ENCODE data around the gene MYL7. TPM values are rescaled to one million over a fixed set of nuclear protein-coding genes. Genes with fewer than 3 reads are reported as not detected.
A peak's percentile ranks its signal among the peaks of the same experiment; 100 is the strongest.

Gene MYL7
- total RNA-seq, 8 experiments from 2014 or later = 0.46 to 1.0 (median 0.95) TPM; not detected in 5

DNA sequence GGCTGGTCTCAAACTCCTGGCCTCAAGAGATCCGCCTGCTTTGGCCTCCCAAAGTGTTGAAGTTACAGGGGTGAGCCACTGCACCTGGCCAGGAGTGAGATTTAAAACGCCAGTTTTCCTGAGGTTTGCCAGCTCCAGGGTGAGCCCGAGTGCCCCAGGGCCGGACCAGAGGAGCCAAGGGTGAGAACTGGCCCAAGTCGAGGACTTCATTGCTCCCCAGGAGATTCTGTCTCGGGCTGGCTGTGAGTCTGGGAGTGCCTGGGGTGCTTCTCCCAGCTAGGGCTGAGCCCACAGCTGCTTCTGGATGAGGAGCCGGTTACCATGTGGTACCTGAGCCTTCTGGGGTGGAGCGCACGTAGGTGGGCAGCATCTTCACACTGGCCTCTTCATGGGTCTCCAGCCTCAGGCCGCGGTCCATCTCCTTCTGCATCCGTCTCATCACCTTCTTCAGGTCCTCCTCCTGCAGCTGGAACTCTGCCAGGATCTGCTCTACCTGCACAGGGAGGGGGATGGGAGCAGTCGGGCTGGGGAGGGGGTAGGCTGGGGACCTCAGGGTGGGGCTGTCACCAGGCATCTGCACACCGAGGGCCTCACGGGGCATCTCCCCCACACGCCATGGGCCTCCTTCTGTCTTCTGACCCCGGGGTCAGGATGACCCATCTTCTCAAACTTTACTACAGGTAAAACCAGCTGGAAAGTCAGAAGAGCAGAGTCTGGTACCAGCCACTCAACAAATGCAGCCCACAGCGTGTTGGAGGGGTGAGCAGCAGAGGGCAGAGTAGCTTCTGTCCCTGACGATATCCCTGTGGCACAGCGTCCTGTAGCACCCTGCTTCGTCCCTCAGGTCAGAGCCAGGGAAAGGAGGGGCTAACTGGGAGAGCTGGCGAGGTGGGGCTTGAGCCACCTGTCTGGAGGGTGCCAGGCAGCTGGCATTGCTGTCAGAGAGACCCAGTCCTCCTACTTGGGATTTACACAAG is 12.1 kb upstream of the MYL7 start:
- no peak for ATAC-seq (replicated peaks in 6 of 8)

DNA sequence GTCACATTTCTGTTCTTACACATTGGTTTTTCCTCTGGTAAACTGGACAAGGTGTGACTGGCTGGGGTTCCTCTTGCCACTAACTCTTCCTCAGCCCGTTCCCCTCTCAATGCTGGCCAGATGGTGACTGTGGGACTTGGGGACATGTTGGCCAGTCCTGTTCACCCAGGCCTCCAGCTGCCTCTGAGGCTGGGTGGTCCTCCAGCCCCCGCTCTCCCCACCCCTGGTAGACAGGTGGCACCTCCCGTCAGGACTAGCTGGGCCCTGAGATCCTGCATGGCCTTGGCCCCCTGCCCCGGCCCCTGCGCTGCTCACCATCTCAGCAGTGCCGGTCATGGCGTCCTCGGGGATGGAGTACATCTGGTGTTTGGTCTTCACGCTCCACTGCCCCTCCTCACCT is 10.8 kb upstream of the MYL7 start:
- Histone ChIP-seq H3K4me1 (replicated peaks in 1 of 2) (peaks cover 8 to 13% of the 10 kb centered on the region in 2 donors), H3K4me3 (no peak overlapping the region), H3K27ac (no peak overlapping the region)
- ATAC-seq (replicated peaks in 6 of 8) = no peak
- in situ Hi-C loops (cut with MboI; ENCODE audit: low pct_unique_long_range_greater_than_20kb in 2 of 9, low sequenced_read_pairs in 9 of 9, unreplicated experiment in 9 of 9) = no loop called here
- WGBS, 10 experiments = 60 to 90% (median 85%) methylated on average over 1 to 4 of the region's 9 CpGs; no CpG with 5 or more reads in 6 of the 10 experiments

More for the DNA sequence above, 12.1 kb upstream of the MYL7 start:
- no peak overlapping the region for H3K27ac ChIP-seq
- no peak overlapping the region for H3K4me3 ChIP-seq
- in situ Hi-C loops (cut with MboI; ENCODE audit: low pct_unique_long_range_greater_than_20kb in 2 of 9, low sequenced_read_pairs in 9 of 9, unreplicated experiment in 9 of 9) = no loop called here
- H3K4me1 ChIP-seq (replicated peaks in 1 of 2) = peaks cover 0 to under 1% of the 10 kb centered on the region in 2 donors
- 60 to 100% (median 86%) methylated on average over 1 to 12 of the region's 22 CpGs; no CpG with 5 or more reads in 5 of the 10 experiments for WGBS, 10 experiments

DNA sequence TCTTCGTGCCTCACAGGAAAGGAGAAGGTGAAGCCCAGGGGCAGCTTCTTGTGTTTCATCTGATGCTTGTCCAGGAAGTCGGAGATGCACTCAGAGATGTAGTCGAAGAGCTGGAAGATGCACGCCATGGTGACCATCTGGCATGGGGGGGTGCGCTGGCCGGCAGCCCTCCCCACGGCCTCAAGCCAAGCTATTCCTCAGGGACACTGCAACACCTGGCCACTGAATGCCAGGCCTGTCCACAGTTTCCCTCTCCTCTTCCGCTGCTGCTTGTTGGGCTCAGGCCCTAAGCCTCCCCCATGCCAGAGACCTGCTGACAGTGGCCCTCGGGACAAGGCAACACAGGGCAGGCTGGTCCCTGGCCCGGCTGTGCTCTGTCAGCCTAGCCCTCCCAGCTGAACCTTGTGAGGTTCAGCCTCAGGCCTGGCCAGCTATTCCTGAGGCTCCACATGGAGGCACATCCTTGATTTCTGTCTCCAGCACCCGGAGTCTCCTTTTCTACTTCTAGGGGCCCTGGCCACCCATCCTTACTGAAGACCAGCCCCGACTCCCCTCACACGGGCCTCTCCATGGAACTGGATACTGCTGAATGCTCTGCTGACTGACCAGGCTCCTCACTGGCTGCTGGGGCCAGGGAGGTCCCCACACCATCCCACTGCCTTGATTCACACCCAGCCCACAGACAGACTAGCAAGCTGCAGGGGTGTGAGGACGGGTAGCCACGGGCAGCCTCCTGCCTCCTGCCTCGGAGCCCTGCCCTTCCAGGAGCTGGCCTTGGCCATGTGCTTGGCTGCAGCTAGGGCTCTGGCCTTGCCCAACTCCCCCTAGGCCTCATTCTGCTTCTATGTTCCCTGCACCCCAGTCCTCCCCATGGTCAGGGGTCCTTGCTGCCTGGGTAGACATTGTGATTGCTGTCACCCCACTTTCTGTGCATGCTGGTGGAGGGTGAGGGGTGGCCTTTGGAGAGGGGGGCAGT is 10.1 kb upstream of the MYL7 start:
- Histone ChIP-seq H3K27ac (peak overlapping the region in 1 of 2 donors; percentile 35), H3K4me1 (replicated peaks in 1 of 2) (peaks cover 15 to 20% of the 10 kb centered on the region in 2 donors), H3K4me3 (no peak overlapping the region)
- no peak for ATAC-seq (replicated peaks in 6 of 8)
- 40 to 94% (median 82%) methylated on average over 1 to 6 of the region's 16 CpGs; no CpG with 5 or more reads in 4 of the 10 experiments for WGBS, 10 experiments
- in situ Hi-C loops (cut with MboI; ENCODE audit: low pct_unique_long_range_greater_than_20kb in 2 of 9, low sequenced_read_pairs in 9 of 9, unreplicated experiment in 9 of 9) = no loop called here

DNA sequence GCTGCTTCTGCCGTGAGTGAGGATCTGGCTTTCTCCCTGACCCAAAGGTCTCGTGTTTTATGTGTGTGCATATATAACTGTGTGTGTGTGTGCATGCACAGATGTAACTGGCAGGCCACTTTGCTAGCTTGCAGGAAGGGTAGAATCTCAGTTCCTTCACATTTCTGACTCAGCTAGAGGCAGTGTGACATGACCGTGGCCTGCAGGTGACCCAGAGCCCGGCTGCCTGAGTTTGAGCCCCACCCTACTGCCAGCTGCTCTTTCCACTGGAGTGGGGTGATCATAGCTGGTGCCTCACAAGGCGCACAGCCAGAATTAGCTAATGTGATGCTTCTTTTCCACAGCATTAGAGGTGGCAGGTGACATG is 9.3 kb upstream of the MYL7 start:
- ATAC-seq (replicated peaks in 6 of 8) = peak in 7 of 8 experiments; percentile 12 to 70 (median 32)
- H3K4me3 ChIP-seq = no peak overlapping the region
- peaks cover 21% of the 10 kb centered on the region in 2 donors for H3K4me1 ChIP-seq (replicated peaks in 1 of 2)
- in situ Hi-C loops (cut with MboI; ENCODE audit: low pct_unique_long_range_greater_than_20kb in 2 of 9, low sequenced_read_pairs in 9 of 9, unreplicated experiment in 9 of 9) = no loop called here
- 80 to 100% methylated on average over 2 of the region's 5 CpGs; no CpG with 5 or more reads in 8 of the 10 experiments for WGBS, 10 experiments
- peak overlapping the region in 1 of 2 donors; percentile 35 for H3K27ac ChIP-seq

DNA sequence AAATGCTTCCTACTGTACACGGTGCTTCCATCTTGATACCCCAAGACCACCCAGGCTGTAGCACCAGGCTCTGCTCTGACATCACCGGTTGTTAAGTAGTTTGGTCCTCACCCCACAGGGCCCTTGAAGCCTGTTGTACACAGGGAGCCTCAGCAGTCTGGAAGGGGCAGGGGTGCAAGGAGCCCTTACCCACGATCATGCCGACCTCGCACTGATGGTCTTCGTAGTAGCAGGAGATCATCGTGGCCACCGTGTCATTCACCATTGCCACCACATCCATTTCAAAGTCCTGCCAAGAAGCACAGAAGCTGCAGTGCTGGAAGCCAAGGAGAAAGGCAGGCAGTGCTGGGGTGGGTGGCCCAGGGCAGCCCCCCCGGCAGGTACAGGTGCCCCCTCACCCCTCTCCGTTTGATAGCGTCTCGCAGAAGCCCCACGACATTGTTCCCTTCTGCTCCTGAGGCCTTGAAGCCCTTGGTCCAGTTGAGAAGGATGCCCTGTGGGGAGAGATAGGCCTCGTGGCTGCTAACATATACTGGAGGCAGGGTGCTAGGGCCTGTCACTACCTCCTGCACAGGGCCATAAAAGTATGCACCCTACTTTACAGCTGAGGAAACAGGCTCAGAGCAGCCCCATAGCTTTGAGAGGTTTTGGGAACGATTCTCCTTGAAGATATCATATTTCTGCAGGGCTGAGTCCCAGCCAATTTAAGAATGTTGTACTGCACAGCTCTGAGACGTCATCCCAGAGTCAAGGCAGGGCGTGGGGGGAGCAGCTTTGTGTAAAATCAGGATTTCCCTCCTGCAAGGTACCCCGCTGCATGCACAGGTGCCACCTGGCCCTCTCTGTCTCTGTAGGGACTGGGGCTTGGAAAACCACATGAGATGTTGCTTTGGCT is 8.7 kb upstream of the MYL7 start:
- in situ Hi-C loops (cut with MboI; ENCODE audit: low pct_unique_long_range_greater_than_20kb in 2 of 9, low sequenced_read_pairs in 9 of 9, unreplicated experiment in 9 of 9) = no loop called here
- Histone ChIP-seq H3K27ac (peak overlapping the region in 1 of 2 donors; percentile 12), H3K4me1 (replicated peaks in 1 of 2) (peaks cover 26 to 27% of the 10 kb centered on the region in 2 donors), H3K4me3 (no peak overlapping the region)
- ATAC-seq (replicated peaks in 6 of 8) = peak in 3 of 8 experiments; percentile 5 to 48 (median 14)
- 70 to 100% (median 85%) methylated on average over 1 to 10 of the region's 18 CpGs; no CpG with 5 or more reads in 4 of the 10 experiments for WGBS, 10 experiments

DNA sequence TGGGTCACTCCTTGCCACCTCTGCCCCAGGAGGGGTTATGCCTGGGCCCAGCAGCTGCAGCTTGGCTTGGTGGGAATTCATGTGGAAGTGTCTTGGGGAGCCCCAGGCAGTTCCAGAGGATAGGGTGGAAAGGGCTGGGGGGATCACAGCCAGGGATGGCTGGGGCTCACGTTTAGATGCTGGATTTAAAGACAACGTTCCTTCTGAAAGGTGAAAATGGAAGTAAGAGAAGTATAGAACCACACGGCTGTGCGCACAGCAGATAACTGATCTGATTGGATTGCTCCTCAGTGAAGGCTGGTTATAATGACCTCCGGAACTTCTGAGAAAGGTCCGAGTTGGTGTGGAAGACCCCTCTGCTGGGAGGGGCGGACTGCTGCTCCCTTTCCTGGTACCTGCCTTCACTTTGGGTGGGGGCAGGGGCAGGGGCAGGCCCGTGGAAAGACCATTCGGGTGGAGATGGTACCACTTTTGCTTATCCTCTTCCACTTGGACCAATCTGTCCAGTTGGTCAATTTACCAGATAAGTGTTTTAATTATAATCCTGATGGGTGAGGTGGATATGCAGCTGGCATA is 7.9 kb upstream of the MYL7 start:
- H3K4me1 ChIP-seq (replicated peaks in 1 of 2) = peaks cover 26 to 27% of the 10 kb centered on the region in 2 donors
- H3K27ac ChIP-seq = no peak overlapping the region
- WGBS, 10 experiments = 75 to 81% methylated on average over 2 to 6 of the region's 9 CpGs; no CpG with 5 or more reads in 8 of the 10 experiments
- ATAC-seq (replicated peaks in 6 of 8) = no peak
- H3K4me3 ChIP-seq = no peak overlapping the region
- in situ Hi-C loops (cut with MboI; ENCODE audit: low pct_unique_long_range_greater_than_20kb in 2 of 9, low sequenced_read_pairs in 9 of 9, unreplicated experiment in 9 of 9) = no loop called here

DNA sequence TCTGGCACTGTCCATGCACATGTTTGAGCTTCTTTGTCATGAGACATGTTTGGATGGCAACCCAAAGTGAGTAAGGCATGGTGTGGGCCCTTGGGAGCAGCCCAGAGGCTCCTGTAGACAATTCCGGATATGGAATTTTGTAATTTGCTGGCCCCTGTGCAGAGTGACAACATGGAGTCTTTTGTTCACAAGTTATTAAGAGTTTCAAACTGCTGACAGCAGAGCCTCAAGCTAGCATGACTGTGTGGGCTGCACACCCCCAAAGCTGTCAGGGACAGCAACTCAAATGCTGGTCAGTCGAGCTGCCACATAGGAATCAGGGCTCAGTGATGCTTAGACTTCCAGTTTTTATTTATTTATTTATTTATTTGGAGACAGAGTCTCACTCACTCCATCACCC is 7.0 kb upstream of the MYL7 start:
- Histone ChIP-seq H3K4me1 (replicated peaks in 1 of 2) (peaks cover 26 to 27% of the 10 kb centered on the region in 2 donors), H3K27ac (peak overlapping the region in 1 of 2 donors; percentile 73), H3K4me3 (no peak overlapping the region)
- in situ Hi-C loops (cut with MboI; ENCODE audit: low pct_unique_long_range_greater_than_20kb in 2 of 9, low sequenced_read_pairs in 9 of 9, unreplicated experiment in 9 of 9) = no loop called here
- ATAC-seq (replicated peaks in 6 of 8) = no peak
- 20 to 100% (median 72%) methylated on average over 1 to 2 of the region's 2 CpGs; no CpG with 5 or more reads in 4 of the 10 experiments for WGBS, 10 experiments

DNA sequence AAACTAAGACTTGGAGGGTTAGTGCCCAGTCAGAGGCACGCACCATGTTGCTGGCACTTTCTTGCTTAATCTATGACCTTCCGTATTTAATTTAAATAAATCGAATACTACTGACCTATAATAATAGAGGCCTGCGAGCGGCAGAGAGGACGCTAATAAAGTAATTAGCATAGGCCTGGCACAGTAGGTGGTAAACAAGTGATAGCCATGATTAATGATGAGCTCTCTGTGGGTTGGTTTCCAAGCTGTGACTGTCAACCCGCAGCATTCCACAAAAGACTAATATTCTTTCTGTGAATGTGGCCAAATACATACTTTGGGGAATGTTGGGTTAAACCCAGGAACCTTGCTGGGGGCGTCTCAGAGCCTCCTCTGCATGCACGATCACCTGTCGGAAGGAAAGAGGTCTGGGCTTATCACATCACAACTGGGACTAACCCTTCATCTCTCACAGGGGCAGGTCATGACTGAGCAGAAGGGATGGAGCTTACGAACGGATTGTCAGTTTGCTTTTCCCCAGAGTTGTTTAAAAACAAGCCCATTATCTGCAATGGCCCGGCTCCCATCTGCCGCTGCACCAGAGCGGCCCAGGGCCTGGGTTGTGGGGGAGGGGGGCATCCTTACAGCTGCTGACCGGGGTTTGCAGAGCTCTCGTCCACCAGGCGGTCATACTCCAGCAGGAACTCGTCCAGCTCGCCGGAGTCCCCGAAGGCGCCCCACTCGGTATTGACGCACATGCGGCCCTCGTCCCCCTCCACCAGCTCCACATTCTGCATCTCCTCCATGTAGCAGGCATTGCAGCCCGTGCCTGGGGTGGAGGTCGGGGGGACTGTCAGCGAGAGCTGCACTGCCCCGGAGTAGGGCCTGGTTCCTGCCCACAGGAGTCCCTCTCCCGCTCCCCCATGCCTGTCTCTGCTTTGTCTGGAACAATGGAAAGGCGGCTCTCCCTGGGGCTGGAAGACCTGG is 6.2 kb upstream of the MYL7 start:
- Histone ChIP-seq H3K27ac (peak overlapping the region; percentile 11 to 73), H3K4me1 (replicated peaks in 1 of 2) (peaks cover 26 to 27% of the 10 kb centered on the region in 2 donors), H3K4me3 (no peak overlapping the region)
- peak in 5 of 8 experiments; percentile 30 to 55 (median 47) for ATAC-seq (replicated peaks in 6 of 8)
- 27 to 95% (median 66%) methylated on average over 2 to 17 of the region's 33 CpGs; no CpG with 5 or more reads in 2 of the 10 experiments for WGBS, 10 experiments
- in situ Hi-C loops (cut with MboI; ENCODE audit: low pct_unique_long_range_greater_than_20kb in 2 of 9, low sequenced_read_pairs in 9 of 9, unreplicated experiment in 9 of 9) = no loop called here

DNA sequence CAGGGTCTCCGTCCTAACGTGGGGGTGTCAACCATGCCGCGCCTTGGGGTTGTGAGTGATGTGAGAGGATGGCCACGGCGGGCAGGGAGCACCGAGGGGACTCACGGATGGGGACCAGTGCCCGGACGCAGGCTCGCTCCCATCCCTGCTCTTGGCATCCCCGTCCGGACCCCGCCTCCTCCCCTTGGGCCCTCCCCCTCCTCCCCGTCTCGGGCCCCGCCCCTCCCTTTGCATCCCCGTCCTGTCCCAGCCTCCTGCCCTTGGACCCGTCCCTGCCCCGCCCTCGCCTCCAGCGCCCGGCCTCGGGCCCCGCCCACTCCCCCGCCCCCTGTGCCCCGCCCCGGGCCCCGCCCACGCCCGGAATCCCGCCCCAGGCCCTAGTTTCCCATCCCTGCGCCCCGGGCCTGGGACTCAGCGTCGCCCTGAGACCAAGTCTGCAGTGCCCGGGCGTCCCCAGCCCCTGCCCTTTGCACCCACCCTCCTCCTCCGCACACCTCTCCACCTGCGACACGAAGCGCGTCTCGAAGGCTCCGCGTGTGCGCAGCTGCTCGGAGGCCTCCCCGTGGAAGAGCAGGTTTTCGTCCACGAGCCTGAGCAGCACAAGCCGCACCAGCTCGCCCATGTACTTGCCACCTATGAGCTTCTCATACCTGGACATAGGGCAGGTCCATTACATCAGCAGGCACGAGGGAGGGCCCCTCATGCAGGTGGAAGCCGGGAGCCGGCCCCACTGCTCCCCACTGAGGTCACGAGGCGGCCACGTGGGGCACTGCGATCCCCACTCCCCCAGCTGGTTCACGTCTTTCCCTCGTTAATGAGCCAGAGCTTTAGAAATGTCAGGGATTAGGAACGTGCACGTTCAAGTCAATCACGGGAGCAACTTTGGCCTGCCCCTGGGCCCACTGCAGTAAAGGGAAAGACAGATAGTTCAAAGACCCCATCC is 5.1 kb upstream of the MYL7 start:
- Histone ChIP-seq H3K27ac (peak overlapping the region in 1 of 2 donors; percentile 50), H3K4me3 (peak overlapping the region in 4 of 5 donors; percentile 16 to 27 (median 18)), H3K4me1 (replicated peaks in 1 of 2) (peaks cover 26 to 27% of the 10 kb centered on the region in 2 donors)
- in situ Hi-C loops (cut with MboI; ENCODE audit: low pct_unique_long_range_greater_than_20kb in 2 of 9, low sequenced_read_pairs in 9 of 9, unreplicated experiment in 9 of 9) = no loop called here
- 0 to 70% (median 30%) methylated on average over 1 to 4 of the region's 65 CpGs; no CpG with 5 or more reads in 6 of the 10 experiments for WGBS, 10 experiments
- ATAC-seq (replicated peaks in 6 of 8) = peak; percentile 45 to 85 (median 82)

DNA sequence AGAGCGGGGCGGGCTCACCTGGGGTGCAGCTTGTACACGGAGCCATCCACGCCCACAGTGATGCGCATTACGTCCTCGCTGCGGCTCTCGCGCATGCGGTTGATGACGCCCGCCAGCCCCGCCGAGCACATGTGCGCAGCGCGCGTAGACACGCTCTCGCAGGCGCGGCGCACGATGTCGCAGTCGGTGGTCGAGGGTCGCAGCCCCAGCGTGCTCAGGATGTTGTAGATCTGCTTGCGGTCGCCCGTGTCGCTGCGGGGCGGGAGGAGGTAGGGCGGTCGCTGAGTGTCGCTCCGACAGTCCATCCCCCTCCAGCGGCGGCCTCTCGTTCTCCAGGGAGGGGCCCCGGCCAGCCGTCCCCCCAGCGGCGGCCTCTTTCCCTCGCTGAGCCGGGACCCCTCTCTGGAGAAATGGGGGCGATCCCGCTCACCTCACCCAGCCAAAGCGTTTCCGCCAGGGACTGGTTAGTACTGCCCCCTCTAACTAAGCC is 4.4 kb upstream of the MYL7 start:
- in situ Hi-C loops (cut with MboI; ENCODE audit: low pct_unique_long_range_greater_than_20kb in 2 of 9, low sequenced_read_pairs in 9 of 9, unreplicated experiment in 9 of 9) = no loop called here
- Histone ChIP-seq H3K27ac (peak overlapping the region in 1 of 2 donors; percentile 9), H3K4me1 (replicated peaks in 1 of 2) (peaks cover 26 to 27% of the 10 kb centered on the region in 2 donors), H3K4me3 (peak overlapping the region in 4 of 5 donors; percentile 16 to 27 (median 18))
- WGBS, 10 experiments = 0 to 10% methylated on average over 5 to 25 of the region's 53 CpGs; no CpG with 5 or more reads in 8 of the 10 experiments
- peak in 6 of 8 experiments; percentile 7 to 64 (median 58) for ATAC-seq (replicated peaks in 6 of 8)

All from motor neuron (in vitro differentiated cells).